GM18861 (cell line): ENCODE results near the gene GJA1.

Experiments used
- ATAC-seq: cut with Tn5 transposase; IDR thresholded peaks from one replicate; pipeline ENCODE4 v1.9.1; 2021; ENCODE audit not compliant: unreplicated experiment

GJA1 gene

GRCh38 chr6:121482004-121482693, 46.7 kb downstream of the GJA1 start:
- no peak for ATAC-seq

GRCh38 chr6:121482751-121483150, 47.3 kb downstream of the GJA1 start:
- no peak for ATAC-seq

GRCh38 chr6:121485359-121485811, 49.9 kb downstream of the GJA1 start:
- no peak for ATAC-seq

- ATAC-seq = no peak
These were observed 56.1 kb downstream of the GJA1 start for GRCh38 chr6:121491576-121491975.

GRCh38 chr6:121492536-121492935, 57.1 kb downstream of the GJA1 start:
- ATAC-seq = no peak

- no peak for ATAC-seq
These were observed 62.5 kb downstream of the GJA1 start for GRCh38 chr6:121497970-121498375.

GRCh38 chr6:121498481-121499276, 63.2 kb downstream of the GJA1 start:
- ATAC-seq = no peak
